ENCODE results near the gene CPVL. TPM values are rescaled to one million over a fixed set of nuclear protein-coding genes. Genes with fewer than 3 reads are reported as not detected.

CPVL gene
- total RNA-seq, 2 experiments from 2014 or later: not detected

DNA sequence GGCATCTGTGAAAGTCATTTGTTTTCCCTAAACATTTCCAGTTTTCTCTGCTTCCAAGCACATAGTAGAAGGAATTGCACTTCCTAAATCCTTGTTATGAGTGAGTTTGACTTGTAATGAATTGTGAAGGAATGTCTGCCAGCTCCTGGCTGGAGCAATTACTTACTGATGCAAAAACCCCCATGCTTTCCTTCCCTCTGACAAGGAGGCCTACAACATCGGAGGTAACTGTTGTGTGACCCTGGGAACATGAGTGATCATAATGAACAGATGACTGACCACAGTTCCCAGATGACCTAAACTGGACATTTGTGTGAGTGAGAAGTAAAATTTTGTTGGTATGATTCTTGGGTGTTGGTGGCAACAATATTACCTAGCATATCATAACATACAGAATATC is 21.4 kb upstream of the CPVL start:
- H3K79me2 ChIP-seq (ENCODE audit: insufficient read depth, low read depth, low read length): no peaks in the 10 kb centered on the region
- POLR2A ChIA-PET: no interaction called here
- no peak for DNase-seq (ENCODE audit: low spot score)
- TF ChIP-seq, protein P1, sequence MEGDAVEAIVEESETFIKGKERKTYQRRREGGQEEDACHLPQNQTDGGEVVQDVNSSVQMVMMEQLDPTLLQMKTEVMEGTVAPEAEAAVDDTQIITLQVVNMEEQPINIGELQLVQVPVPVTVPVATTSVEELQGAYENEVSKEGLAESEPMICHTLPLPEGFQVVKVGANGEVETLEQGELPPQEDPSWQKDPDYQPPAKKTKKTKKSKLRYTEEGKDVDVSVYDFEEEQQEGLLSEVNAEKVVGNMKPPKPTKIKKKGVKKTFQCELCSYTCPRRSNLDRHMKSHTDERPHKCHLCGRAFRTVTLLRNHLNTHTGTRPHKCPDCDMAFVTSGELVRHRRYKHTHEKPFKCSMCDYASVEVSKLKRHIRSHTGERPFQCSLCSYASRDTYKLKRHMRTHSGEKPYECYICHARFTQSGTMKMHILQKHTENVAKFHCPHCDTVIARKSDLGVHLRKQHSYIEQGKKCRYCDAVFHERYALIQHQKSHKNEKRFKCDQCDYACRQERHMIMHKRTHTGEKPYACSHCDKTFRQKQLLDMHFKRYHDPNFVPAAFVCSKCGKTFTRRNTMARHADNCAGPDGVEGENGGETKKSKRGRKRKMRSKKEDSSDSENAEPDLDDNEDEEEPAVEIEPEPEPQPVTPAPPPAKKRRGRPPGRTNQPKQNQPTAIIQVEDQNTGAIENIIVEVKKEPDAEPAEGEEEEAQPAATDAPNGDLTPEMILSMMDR (conservative IDR thresholded peaks at IDR 0.05; ENCODE audit: low read length): no peak
- no peak for TF ChIP-seq EZH2phosphoT487 (IDR thresholded peaks at IDR 0.05; ENCODE audit: borderline replicate concordance, low read depth, low read length)
- H3K9me2 ChIP-seq (ENCODE audit: insufficient read depth, low read length): no peaks in the 10 kb centered on the region
- H3K4me2 ChIP-seq (ENCODE audit: low read length): no peak overlapping the region
- H3K4me1 ChIP-seq (ENCODE audit: insufficient read depth, low read length, poor library complexity, severe bottlenecking): no peaks in the 10 kb centered on the region
- intact Hi-C loops (cut with micrococcal nuclease; ENCODE audit: unreplicated experiment): no loop called here
- BruUV-seq (replicated peaks): no TSS peak
- H3K27ac ChIP-seq (ENCODE audit: low read depth, low read length, poor library complexity, severe bottlenecking): no peak overlapping the region
- H3K9me3 ChIP-seq (ENCODE audit: low read length): no peaks in the 10 kb centered on the region
- no peaks in the 10 kb centered on the region for H4K20me1 ChIP-seq (ENCODE audit: insufficient read depth, low read length)
- no peaks in the 10 kb centered on the region for H3K36me3 ChIP-seq (ENCODE audit: insufficient read depth, low read length)
- H2AFZ ChIP-seq (ENCODE audit: low read length): no peak overlapping the region
- no peak overlapping the region for H3K4me3 ChIP-seq (ENCODE audit: low read depth, low read length, poor library complexity, severe bottlenecking)
- CTCF ChIA-PET (ENCODE audit: unreplicated experiment): no interaction called here

DNA sequence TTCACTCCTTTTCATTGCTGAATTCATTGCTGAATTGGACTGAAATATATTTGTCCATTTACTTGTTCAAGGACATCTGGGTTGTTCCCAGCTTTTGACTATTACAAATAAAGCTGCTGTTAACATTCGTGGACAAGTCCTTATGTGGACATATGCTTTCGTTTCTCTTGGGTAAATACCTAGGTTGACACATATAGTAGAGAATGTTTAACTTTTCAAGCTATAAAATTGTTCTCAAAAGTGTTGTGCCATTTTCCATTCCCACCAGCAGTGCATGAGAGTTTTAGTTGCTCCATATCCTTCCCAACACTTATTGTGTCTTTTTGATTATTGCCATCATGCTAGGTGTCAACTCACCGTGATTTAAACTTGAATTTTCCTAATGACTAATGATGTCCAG is 17.5 kb upstream of the CPVL start:
- Histone ChIP-seq H3K4me3 (ENCODE audit: low read depth, low read length, poor library complexity, severe bottlenecking) (no peak overlapping the region), H2AFZ (ENCODE audit: low read length) (no peak overlapping the region), H3K79me2 (ENCODE audit: insufficient read depth, low read depth, low read length) (no peaks in the 10 kb centered on the region), H3K4me2 (ENCODE audit: low read length) (no peak overlapping the region), H3K9me3 (ENCODE audit: low read length) (no peaks in the 10 kb centered on the region), H3K4me1 (ENCODE audit: insufficient read depth, low read length, poor library complexity, severe bottlenecking) (no peaks in the 10 kb centered on the region), H3K36me3 (ENCODE audit: insufficient read depth, low read length) (no peaks in the 10 kb centered on the region), H3K9me2 (ENCODE audit: insufficient read depth, low read length) (no peaks in the 10 kb centered on the region), H3K27ac (ENCODE audit: low read depth, low read length, poor library complexity, severe bottlenecking) (no peak overlapping the region), H4K20me1 (ENCODE audit: insufficient read depth, low read length) (no peaks in the 10 kb centered on the region)
- DNase-seq (ENCODE audit: low spot score): no peak
- BruUV-seq (replicated peaks): no TSS peak
- TF ChIP-seq, protein P1 (conservative IDR thresholded peaks at IDR 0.05; ENCODE audit: low read length): no peak
- no peak for TF ChIP-seq EZH2phosphoT487 (IDR thresholded peaks at IDR 0.05; ENCODE audit: borderline replicate concordance, low read depth, low read length)
- ChIA-PET CTCF (ENCODE audit: unreplicated experiment) (no interaction called here), POLR2A (interaction anchor here (1.1 kb wide), 1 partner anchor 12 kb away, joined by 3 read pairs; no protein-coding TSS in a partner anchor)
- intact Hi-C loops (cut with micrococcal nuclease; ENCODE audit: unreplicated experiment): no loop called here

DNA sequence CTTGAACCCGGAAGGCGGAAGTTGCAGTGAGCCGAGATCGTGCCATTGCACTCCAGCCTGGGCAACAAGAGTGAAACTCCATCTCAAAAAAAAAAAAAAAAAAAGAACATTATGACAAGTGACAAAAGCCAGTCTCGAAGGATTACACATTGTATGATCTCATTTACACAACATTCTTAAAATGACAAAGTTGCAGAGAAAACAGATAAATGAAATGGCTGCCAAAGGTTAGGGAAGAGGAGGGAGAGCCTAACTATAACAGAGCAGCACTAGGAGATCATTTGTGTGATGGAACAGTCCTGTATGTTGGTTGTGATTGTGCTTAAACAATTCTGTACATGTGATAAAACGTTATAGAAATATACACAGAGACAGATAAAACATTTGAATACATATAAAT is 16.2 kb upstream of the CPVL start:
- Histone ChIP-seq H3K4me3 (ENCODE audit: low read depth, low read length, poor library complexity, severe bottlenecking) (no peak overlapping the region), H3K4me2 (ENCODE audit: low read length) (no peak overlapping the region), H3K9me2 (ENCODE audit: insufficient read depth, low read length) (no peaks in the 10 kb centered on the region), H3K79me2 (ENCODE audit: insufficient read depth, low read depth, low read length) (no peaks in the 10 kb centered on the region), H3K27ac (ENCODE audit: low read depth, low read length, poor library complexity, severe bottlenecking) (no peak overlapping the region), H3K36me3 (ENCODE audit: insufficient read depth, low read length) (no peaks in the 10 kb centered on the region), H3K4me1 (ENCODE audit: insufficient read depth, low read length, poor library complexity, severe bottlenecking) (no peaks in the 10 kb centered on the region), H3K9me3 (ENCODE audit: low read length) (no peaks in the 10 kb centered on the region), H4K20me1 (ENCODE audit: insufficient read depth, low read length) (no peaks in the 10 kb centered on the region), H2AFZ (ENCODE audit: low read length) (no peak overlapping the region)
- no peak for TF ChIP-seq EZH2phosphoT487 (IDR thresholded peaks at IDR 0.05; ENCODE audit: borderline replicate concordance, low read depth, low read length)
- TF ChIP-seq, protein P1 (conservative IDR thresholded peaks at IDR 0.05; ENCODE audit: low read length): no peak
- DNase-seq (ENCODE audit: low spot score): no peak
- ChIA-PET CTCF (ENCODE audit: unreplicated experiment) (no interaction called here), POLR2A (no interaction called here)
- no TSS peak for BruUV-seq (replicated peaks)
- intact Hi-C loops (cut with micrococcal nuclease; ENCODE audit: unreplicated experiment): no loop called here
